Mucosa of gallbladder (tissue), 1 donor: ENCODE measurements around the gene TUBGCP3. TPM values are rescaled to one million over a fixed set of nuclear protein-coding genes. Genes with fewer than 3 reads are reported as not detected.

Source experiments
- DNase-seq: peaks from one replicate; pipeline ENCODE4 v3.0.0-alpha.2; 2020; ENCODE audit warnings: low spot score
- total RNA-seq: library from RNA; stranded (reverse); gene quantifications from one replicate; pipeline ENCODE4 v1.2.1, GENCODE V29; 2021
- donor health status: DM: no; HTN: no; CAD: no.

The TUBGCP3 gene
- total RNA-seq, 1 donor from 2014 or later, result 27.2 TPM

DNA sequence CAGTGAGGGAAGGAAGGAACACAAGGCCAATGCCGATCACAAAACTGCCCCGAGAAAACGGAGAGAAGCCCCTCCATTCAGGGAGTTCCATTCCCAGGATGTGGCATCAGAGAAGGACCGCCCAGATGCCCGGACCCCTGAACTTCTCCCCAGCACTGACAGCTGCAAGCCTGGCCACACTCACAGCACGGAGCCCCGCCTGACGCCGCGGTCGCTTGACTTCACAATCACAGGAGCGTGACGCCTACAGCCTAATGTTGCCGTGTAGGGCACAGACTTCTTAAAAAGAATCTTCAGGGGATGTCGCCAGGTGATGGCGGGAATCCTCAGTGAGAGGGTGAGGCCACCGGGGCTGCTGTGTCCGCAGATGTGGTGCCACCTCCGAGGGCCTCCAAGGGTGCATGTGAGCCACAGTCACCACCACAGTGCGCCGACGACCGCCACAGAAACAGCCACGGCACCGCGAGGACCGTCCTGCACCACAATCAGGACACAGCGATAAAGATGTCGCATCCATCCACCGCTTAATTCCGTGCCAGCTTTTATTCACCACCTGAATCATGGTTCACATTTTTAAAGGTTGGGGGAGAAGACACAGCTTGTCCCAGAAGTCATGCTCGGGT is 134.6 kb downstream of the TUBGCP3 start:
- no peak for DNase-seq

DNA sequence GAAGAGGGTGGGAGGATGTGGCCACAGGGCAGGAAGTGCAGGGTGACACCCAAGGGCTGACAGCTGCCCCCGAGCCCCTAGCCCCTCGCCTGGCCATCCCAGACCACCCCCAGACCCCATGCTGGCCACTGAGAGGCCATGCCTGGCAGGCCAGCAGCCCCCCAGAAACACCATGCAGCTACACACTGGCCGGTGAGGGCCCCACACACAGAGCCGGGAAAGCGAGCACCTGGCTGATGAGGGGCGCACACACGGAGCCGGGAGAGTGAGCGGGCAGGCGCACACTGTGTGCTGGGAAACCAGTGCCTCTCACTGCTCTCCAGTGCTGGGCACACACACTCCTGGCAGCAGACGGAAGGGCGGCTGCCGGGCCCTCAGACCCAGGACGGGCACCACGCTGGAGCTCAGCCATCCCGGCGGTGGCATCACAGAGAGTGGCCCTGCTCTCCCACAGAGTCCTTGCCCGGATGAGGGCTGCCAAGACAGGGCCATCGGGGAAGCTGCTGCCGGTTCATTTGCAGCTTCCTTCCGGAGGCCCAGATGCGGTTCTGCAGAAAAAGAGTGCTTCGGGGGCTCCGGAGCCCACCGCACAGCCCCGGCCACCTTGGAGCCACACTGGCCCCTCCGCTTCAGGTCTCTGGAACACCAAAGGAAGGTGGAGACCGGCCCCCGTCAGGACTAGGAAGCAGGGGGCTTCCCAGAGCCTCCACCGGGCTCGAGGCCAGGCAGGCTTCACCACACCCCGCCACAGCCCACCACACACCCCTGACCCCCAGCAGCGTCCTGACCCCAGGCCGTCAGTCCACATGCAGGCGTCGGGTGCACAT is 135.4 kb downstream of the TUBGCP3 start:
- no peak for DNase-seq

DNA sequence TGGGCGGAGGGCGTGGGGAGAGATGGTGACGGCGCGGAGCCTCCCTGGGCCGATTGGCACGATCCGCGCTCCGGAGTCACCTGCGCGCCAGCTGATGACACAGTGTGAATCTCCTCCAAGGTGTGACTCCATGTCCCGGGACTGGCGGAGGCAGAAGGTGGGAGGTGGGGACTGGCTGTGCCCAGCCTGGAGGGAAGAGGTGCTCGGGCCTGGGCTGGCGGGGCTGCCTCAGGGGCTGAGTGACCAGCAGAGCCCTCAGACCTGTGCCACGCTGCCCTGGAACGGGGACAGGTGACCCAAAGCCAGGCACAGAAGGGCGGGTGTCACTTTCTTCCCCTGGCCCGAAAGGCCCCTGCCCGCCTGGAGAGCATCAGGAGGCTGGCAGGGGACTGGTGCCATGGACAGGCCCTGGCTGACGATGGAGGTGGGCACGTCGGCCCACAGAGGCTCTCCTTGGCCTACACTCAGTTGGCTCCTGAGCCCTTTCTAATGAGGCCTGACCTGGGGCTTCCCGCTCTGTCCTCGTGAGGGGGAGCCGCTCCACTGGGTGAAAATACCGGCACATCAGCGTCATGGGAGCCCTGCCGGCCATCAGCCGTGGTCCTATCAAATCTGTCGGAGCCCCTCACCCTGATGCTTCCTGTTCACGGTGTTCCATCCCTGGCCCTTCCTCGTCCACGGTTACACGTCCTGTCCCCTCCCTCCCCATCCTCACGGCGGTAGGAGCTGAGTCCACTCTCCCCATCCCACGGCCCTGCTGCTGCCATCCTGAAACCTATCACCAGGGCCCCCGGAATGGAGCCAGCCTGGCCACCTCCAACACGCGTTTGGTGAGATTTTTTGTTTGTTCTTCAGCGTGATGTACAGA is 136.2 kb downstream of the TUBGCP3 start:
- DNase-seq, result no peak

DNA sequence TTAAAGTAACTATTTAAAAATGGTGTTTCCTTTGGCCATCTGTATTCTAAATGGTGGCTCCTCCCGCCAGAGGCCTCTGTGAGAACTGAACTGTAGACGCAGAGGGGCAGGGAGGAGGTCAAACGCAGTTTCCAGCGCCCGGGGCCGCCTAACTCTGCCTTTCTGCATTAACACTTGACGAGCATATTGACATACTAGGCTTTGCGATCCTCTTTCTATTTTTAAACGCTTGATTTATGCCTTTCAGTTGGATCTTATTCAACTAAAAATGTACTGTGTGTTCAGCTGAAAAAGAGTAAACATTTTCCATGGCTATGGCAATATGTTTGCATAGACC is 137.1 kb downstream of the TUBGCP3 start:
- no peak for DNase-seq

DNA sequence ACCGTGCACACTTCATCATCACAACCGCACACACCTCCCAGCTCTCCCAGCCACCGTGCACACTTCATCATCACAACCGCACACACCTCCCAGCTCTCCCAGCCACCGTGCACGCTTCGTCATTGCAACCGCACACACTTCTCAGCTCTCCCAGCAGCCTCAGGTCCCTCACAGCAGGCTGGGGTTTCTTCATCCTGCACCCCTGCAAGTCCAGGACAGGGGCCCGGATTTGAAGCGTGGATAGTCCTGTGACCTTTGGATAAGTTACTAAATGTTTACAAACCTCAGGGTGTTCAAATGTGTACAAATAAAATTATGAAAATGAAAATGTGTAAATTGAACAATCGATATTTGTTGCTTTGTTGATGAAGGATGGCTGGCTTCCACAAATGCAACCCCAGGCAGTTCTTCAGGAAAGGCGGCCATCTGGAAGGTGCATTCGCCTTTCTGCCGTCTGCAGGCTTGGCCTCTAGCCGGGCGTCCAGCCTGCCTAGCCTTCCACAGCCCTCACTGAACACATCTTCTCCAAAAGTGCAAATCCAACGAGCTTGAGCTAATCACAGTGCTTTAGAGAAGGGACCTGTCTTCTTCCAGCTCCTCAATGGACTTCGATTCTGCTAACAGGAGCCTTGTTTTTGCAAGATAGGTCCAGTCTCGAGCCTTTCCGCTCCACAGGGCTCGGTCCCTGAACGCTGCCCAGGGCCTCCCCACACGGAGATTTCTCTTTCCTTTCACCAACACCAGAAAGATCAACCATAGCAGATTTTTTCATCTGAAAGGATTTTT is 137.6 kb downstream of the TUBGCP3 start:
- DNase-seq, result no peak

DNA sequence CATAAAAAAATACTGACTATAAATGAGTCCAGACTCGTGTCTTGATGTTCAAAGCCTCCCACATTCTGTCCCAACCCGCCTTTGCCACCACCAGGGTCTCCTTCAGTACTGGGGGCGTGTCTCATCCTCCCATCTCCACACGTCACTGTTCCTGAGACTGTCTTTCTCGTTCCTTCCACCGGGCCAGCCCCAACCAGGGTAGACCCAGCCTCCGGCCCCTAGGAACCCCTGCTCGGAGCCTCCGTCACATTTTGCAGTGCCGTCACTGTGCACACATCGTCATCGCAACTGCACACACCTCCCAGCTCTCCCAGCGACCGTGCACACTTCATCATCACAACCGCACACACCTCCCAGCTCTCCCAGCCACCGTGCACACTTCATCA is 138.4 kb downstream of the TUBGCP3 start:
- DNase-seq, result no peak

DNA sequence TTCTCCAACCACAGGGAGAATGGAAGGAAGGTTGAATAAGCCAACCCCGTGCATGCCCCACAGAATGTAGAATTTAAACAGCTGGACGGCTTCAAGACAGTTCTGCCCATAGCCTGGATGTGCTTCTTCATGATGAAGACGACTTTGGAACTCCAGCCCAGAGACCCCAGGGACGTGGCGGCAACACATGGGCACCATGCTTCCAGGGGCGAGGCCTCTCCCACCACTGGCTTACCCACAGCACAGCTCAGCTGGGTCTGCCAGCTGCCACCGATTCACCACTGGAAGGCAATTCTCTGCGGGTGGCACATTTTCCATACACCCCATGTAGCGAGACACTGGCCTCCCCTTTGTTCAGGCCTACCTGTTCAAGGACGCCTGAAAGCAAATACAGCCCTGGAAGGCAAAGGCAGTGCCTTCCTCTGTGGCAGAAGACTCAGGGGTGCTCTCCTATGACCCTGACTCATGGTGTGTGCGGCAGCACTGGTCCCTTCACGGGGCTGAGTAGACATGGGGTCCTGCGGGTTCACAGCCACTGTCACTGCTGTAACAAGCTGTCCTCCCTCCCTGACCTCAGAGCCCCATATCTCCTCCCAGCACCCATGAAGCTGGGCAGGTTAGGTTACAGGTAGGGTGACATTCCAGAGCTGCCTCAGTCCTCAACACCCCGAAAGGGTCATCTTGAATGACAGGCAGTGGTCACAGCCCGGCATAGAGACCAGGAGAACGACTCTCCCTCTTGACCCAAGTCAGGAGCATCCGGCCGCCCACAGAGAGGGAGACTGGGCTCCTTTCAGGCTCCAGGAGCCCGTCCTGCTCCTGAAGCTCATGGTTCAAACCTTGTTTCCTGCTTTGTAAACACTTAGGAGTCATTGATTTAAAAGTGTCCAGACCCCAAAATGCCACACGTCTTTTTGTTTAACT is 139.1 kb downstream of the TUBGCP3 start:
- DNase-seq, result peak; percentile 7

DNA sequence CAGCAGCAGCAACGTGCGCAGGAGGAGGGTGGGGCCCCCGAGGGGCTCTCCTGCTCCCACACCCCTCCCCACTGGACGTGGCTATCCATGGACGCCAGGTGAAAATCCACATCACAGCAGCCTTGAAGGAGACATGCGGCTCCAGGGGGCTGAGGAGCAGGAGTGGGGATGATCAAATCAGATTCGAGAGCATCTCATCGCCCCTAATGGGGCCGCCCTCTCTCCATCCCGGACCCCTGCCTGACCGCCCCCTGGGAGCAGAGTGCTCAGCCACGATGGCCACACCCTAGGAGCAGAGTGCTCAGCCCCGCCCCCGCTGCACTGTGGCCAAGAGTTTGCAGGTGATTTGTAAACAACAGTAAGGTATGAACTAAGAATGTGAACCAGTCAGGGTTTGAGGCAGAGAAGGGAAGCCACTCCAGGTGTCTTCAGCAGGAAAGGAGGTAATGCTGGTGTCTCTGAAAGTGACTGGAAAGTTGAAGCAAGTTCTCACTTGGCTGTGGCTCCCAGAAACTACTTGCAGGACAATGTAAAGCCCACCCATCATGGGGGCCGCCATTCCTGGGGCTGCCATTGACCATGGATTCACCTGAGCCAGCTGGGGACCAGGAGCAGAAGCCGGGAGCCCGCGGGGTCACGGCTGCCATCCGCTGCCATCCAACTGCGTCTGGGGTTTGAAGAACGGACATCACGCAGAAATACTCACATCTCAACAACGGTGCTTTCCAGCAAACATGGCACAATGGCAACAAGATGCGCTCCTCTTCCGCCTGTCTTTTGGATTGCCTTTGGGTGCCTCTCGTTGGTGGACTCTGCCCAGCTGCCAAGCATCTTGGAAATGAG is 140.0 kb downstream of the TUBGCP3 start:
- peak; percentile 9 for DNase-seq

DNA sequence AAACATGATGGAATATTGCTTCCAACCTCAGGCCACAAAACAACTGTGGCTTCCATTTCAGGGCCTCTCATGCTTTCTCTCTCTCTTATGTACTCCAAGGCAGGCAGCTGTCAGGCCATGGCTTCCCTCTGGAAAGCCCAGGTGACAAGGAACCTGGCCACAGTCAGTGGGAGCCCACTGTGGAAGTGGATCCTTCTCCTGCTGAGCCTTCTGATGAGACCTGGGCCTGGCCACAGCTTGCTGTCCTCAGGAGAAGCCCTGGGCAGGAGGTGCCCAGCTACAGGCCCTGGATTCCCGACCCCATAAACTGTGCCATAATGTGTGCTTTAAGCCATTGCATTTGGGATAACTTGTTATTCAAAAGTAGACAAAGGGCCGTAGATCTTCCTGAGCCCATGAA is 140.6 kb downstream of the TUBGCP3 start:
- peak; percentile 6 for DNase-seq

DNA sequence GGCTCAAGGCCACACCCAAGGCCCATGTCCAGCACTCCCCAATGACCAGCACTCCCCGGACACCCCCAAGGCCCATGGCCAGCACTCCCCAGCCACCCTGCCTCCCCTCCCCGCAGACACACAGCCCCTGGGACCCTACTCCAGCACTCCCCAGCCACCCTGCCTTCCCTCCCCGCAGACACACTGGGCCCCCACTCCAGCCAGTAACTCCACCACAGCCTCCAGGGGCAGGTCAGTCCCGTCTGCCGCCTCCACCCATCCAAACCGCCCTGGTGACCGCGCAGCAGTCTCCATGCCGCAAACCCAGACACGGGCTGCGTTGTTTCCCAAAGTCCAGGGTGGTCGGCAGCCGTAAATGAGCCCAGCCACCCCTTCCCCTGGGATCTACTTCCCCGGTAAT is 141.1 kb downstream of the TUBGCP3 start:
- DNase-seq, result peak; percentile 5

DNA sequence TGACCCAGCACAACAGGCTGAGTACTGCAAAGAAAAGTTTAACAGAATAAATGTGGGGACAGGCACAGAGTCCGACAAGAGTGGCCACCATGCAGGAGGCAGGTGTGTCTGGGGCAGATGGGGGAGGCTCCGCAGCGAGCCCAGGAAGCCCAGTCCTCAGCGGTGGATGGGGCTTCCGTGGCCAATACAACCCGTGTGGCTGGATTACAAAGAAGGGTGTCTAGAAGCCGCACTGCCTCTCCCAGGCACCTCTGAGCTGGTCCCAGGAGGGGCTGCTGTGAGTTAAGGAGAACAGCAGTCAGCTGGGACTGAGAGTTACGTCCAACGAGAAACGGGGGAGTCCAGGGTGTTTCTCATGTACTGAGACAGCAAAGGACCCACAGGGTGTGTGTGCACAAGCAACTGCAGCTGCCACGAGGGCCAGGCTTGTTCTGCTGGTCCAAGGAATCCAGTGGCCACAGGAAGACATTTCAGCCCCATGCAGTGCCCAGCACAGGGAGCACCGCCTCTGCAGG is 141.5 kb downstream of the TUBGCP3 start:
- DNase-seq, result peak; percentile 2

DNA sequence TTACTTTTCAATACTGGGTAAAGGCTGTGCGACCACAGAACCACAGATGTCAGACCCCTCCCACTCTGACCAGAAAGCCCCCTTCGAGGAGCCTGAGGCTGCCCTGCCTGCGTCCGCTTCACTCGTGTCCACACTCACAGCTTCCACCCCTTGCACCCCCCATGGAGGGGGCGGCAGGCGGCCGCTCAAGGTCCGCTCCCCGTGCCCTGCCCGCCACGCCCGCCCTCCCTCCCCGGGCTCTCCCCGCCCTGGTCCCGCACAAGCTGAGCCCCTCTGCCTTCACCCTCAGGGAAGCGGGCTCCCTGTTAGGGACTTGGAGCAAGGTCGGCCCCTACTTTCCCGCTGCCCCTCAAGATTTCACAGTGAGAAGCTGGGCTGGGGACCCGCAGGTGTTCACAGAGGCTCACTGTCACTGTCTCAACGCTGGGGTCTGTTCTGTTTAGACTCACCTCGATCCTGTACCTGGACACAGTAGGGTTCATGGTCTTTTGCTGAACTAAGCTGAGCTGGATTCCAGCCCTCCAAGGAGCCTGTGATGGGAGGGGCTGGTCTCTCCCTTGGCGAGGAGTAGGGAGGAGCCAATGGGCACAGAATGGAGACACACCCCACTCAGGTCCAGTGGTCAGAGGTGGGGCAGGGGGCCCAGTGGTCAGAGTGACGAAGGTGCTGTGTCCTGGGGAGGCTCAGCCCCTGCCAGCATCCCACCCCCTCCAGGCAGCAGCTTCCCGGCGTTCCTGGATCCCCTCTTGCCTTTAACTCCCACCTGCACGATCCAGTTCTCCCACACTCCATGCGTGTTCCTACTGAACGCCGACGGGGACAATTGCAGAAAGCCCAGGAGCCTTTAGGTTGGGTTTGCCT is 142.3 kb downstream of the TUBGCP3 start:
- DNase-seq, result peak; percentile 8

DNA sequence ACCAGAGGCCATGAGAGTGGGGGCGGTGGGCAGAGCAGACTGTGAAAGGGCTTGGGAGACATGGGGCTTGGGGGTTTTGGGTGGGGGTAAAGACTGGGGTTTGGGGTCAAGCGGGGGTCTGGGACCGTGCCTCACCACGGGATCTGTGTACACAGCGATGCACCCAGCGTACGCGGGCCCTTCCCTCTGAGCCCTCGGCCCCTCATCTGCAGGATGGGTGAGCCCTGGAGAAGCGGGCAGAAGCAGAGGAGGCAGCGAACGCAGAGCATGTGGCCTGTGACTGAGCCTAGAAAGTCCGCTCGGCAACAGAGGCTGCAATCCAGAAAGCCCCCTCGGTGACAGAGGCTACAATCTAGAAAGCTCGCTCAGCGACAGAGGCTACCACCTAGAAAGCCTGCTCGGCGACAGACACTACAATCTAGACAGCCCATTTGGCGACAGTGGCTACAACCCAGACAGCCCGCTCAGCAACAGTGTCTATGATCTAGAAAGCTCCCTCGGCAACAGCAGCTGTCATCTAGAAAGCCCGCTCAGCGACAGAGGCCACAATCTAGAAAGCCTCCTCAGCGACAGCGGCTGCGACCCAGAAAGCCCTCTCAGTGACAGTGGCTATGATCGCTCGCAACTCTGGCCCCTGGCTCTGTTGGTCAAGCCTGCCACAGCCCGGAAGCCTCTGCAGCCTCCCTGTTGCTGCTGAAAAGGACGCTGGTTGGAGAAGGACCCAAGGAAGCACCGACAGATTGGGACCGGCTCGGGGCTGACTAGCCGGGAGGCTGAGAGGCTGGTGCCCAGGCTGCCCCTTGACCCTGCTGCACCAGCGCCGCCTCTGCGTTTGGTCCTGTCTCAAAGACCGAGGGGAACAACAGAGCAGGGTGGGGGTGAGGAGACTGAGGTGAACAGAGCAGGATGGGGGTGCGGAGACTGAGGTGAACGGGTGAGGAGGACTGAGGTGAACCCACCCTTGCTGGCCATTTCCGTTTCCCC is 143.2 kb downstream of the TUBGCP3 start:
- peak; percentile 6 for DNase-seq

DNA sequence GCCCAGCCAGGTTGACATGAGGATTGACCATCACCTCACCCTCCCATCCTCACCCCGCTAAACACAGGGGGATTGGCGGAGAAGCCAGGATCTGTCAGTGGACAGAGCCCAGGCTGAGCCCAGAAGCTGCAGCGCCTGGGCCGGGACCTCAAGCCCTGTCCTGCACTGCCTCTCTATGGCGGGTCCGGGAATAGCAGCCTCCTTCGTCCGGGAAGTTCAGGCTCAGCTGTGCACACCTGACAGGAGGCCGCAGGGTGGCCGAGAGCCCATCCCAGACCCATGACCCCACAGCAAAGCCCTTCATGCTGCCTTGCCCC is 144.0 kb downstream of the TUBGCP3 start:
- DNase-seq, result peak; percentile 54

DNA sequence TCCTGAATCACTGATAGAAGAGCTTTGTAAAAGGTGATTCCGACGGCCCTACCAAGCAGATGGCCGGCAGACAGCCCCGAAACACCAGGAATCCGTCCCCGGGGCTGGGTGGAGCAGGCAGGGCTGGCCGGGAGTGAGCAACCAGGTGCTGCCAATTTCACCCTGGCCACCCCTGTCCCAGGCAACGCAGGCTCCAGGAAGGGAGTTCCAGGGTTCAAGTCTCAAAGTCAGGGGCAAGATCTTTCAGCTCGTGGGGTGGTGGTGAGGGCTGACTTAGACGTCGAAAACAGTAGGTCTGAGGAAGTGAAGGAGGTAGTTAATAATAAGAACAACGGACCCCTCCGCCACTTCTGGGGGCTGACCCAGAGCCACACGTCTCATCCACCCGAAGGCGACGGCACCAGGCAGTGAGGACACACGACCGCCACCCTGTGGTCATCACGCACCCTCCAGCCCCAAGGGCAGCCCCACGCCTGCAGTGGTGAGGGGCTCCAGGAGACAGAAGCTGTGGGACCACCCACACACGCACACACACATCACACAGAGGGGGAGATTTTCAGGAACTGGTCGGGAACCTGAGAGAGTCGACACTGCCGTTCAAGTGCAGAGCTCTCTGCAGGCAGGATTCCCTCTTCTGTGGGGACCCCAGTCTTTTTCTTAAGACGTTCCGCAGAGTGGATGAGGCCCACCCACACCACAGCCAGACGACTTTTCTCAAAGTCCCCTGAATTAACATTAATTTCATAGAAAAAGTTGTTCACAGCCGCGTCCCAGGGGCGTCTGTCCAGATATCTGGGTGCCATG is 144.6 kb downstream of the TUBGCP3 start:
- no peak for DNase-seq

DNA sequence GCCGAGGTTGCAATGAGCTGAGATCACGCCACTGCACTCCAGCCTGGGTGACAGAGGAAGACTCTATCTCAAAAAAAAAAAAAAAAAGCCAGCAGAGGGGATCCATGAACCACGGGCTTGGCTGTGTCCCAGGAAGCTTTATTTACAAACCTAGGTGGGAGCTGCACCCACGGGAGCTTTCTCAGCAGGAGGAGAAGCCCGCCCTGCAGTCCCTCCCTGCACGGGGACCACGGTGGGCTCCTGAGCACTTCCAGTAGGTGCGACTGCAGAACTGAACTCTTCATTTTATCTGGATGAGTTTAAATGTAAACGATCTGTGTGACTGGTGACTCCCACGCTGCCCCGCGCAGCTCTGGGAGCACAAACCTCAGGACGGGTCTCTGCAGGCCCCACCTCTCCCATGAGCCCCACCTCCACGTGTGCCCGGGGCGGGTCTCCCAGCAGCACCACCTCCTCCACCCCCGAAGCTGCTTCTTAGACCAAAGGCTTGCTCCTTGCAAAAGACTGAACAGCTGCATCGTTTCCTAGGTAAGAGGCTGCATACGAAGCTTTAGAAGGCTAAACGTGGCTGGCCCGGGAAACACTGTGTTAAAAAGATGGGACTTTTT is 145.4 kb downstream of the TUBGCP3 start:
- DNase-seq, result no peak
